Stimulated activated CD4-positive, alpha-beta T cell treated with anti-CD3 and anti-CD28 coated beads, Interleukin-15, amount 100 ng/mL, for 1 hour (primary cell): ENCODE results near the gene RUNX2.
"Not testable (repeated sequence)": the region's sequence is repeated elsewhere in the genome, so short reads cannot be mapped to it uniquely, and the experiment has no call there.

ENCODE experiments used
- DNase-seq, 2 donors: peaks; one replicate each; pipeline ENCODE4 v3.0.0-alpha.2; 2020; ENCODE audit warnings: low read depth in 1 of 2, low spot score in 1 of 2

Gene RUNX2

DNA sequence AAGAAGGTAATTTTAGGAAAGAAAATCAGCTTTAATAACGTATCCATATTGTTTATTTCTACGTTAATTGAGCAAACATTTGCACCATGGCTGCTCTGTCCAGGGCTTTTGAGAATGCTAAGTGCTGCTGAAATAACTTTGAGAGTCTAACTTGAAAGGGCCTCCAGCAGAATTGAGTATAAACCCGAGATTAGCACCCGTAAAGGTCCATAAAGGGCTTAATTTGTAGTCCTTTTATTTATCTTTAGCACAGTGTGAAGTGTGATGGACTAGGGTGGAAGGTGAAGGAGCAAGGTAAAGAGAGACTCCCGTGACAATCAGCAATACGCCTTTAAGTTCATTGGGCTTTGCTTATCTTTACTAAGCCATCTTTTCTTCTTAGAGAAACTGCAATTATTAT is 127.3 kb downstream of the RUNX2 start:
- DNase-seq: no peak

DNA sequence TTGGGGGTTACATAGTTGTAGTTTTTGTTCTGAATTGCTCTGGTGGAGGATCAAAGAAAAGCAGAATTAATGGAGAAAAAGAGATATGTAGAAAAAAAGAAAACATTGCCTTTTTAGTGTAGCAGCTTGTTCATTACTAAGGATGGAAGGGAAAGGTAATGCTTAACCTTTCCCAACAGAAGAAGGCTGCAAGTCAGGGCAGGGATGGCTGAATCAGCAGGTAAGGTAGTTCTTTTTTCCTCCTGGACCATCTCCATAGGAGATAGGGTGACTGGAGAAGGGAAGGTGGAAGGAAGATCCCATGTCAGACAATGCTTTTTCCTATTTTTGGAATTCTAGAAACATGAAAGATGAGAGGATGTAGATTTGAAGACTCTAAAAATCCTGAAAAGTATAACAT is 129.0 kb downstream of the RUNX2 start:
- no peak for DNase-seq

DNA sequence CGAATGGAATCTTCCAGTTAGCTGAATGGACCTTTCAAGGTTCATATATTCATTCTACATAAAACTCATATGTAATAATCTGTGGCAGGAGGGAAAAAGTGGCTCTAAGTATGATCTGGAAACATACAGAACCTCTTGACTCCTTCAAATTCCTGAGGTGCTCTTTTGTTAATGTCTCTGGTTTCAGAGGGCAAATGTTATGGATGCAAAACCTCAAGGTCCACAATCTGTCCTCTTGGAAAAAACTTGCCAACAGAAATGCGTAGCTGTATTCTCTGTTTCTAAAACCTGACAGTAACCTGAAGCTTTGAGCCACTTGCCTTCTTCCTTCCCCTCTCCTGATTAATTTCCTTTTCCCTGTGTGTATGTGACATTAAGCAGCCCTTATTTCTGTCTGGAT is 130.5 kb downstream of the RUNX2 start:
- no peak for DNase-seq

DNA sequence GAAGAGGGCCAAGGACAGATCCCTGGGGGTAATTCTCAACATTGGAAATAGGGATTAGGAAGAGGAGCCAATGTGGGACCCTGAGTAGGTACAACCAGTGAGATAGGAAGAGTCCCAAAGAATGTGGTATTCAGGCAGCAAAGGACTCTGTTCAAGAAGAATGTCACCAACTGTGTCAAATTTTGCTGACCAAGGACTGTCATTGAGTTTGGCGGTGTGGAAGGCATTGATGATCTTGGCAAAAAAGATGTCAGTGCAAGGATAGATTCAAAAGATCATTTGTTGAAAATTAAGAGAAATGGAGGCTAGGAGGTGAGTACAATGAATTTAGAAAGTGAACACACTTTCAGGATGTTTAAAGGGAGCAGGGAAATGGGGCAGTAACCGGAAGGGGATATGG is 132.0 kb downstream of the RUNX2 start:
- no peak for DNase-seq

DNA sequence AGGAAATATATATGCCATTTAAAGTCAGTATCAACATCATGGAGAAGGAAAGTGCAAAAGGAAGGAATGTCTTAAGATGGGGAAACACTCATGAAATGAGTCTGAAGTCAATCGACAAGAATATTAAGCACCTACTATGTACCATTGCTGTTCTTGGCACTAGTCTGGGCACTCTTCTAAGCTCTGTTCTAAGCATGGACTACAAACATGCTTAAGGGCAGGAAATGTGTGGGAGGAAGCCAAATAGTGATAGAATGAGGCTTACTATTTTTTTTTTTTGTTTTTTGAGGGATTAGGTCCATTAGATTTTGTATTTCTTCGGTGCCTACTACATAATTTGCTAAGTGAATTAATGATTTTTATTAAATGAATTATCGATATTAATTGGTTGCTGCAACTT is 133.4 kb downstream of the RUNX2 start:
- no peak for DNase-seq

DNA sequence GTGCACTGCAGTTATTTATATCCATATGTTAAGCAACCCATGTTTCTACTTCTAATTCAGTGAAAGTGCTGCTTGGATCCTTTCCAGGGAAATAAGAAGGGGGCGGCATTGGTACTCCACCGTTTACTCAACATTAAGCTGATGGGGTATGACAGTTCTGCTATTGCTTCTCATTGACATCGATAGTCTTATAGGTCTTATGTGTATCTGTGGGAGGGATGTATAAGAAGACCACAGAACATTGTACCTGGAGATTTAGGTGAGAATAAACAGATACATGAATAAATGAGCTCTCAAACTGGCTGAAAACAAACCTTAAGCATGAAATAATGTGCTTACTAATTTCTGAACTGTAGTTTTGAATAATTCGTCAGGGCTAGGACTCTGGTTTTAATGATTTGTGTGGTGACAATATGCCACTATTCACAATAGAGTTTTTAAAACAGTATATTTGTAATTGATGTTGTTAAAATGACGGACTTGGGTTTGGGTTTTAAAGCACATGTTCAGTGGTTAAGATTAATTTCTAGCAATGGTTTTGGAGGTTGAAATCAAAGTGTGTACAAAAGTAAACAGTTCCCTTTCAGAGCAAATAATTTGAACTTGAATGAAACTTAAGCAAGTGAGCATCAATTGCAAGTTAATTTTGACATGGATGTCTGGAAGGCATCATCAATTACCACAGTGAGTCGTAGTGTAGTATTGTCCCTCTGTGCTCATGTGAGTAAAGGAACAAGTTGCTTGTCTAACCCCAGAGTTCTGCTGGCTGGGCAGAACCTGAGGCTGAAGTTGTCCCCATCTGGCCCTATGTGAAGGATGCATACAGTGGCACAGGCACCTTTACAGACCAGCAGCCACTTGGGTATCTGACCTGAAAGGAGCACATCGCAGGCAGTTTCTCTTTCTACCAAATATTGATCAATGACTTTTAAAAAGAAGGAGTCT is 134.3 kb downstream of the RUNX2 start:
- DNase-seq: no peak

DNA sequence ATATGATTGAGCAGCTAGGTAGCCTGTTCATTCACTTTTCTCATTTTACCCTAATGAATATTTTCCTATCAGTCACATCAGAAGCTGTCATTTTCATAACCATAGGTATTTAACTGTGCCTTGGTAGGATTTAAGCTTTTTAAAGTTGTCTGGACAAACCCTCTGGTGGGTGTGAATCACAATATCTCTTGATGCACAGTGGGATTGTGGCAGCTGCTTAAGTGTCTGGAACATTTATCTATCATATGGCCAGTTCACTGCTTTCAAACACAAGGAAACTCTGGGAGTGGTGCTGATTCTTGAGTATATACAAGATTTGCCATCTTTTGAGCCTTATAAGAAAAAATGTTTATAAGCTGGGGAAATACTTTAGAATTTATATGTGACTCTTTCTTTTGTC is 136.6 kb downstream of the RUNX2 start:
- no peak for DNase-seq

DNA sequence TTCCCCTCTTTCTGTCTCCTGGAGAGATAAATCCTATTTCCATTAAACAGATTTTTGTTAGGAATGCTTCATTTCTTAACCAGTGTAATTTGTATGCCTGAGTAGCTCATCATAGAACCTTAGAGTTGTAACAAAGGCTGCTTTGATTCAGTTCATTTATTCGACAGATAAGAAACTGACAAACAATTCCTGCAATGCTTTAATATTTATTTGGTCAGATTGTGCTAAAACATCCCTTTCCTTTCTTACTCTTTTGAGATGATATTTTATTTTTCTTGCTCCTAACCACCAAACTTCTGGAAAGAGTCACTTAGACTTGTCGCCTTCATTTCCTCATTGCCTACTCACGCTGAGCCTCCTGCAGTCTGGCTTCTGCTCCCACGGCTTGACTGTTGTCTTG is 138.6 kb downstream of the RUNX2 start:
- DNase-seq: no peak

DNA sequence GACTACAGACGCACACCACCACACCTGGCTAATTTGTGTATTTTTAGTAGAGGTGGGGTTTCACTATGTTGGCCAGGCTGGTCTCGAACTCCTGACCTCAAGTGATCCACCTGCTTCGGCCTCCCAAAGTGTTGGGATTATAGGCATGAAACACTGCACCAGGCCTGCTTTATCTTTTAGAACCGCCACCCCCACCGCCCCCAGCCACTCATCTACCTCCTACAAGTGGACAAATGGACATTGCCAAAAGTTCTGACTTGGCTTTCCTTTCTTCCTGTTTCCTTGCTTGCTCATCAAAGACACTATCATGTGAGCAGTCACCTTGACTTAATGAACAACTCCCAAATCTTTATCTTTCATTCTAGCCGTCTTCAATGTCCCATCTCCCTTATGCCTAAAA is 139.3 kb downstream of the RUNX2 start:
- not testable (repeated sequence) for DNase-seq

DNA sequence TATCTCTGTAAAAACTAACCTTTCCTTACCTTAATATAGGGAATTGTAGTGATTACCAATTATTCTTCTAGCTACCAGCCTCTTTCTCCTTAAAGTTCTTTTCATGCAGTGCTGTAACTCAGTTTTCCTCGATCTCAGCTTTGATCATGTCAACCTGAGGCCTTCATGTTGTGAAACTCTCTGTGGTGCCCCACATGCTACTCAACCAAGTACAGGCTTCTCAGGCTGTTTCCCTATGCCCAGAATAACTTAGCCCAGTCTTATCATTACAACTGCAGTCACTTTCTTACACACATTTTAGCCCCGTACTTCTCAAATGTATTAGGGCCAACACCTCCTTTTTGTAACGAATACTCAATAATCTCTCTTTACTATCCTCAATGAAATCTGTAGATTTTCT is 139.7 kb downstream of the RUNX2 start:
- no peak for DNase-seq

DNA sequence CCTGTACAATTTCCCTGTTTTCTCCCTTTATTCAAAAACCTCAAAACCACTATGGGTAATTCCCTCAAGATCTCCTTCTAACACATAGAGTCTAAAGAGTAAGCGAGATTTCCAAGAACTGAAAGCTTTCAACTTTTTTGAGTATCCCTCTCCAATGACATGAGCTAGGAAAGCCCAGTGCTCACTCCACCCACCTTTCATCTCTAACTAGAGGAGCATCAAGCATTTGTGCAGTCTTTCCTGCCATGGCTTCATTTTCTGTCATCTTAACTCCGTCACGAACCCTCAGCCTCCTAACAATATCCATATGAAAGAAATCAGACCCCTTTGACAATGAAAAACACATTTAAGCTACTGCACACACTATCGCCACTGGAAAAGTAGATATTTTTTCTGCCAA is 141.5 kb downstream of the RUNX2 start:
- DNase-seq: no peak

DNA sequence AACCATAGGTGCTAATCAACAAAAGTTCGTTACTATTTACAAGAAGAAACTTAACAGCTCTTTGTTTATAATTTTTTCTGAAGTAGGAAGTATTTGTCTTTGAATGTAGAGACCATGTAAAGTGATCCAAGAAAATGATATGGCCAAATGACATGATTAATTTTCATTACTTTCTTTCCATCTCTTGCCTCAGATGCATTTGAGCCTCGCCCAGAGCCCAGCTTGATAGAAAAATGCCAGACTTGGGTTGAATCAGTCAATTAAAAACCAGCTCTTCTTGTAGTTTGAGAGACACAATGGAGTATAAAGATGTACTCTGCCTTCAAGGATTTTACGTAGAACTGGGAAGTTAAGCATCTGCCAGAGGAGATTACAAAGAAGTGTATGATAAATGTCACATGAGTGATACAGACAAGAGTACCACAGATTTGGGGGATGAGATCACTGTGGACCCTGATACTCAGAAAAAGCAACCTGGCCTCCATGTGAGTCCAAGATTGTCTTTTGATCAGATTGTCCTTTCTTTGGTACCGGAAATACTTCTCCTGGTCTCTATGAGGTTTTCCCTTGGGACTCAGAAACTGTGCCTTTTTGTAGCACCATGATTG is 142.1 kb downstream of the RUNX2 start:
- DNase-seq: no peak

DNA sequence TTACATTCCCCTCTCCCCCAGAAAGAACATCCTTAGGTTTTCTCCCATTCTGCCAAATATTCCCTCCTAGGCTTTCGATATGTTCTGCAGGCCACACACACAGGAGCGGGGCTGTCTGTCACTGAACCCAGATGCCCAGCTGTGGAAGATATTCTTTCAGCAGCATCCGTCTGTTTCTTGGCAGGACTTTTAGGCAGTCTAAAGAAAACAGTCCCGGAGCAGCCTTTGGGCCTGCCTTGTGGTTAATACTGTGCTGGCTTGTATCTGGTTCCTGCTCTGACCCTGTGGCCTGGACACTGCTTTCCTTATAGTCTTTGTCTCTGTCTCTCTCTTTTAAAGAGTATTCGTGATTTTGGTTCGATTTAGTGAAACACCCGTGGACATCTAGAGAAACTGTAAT is 144.3 kb downstream of the RUNX2 start:
- no peak for DNase-seq

DNA sequence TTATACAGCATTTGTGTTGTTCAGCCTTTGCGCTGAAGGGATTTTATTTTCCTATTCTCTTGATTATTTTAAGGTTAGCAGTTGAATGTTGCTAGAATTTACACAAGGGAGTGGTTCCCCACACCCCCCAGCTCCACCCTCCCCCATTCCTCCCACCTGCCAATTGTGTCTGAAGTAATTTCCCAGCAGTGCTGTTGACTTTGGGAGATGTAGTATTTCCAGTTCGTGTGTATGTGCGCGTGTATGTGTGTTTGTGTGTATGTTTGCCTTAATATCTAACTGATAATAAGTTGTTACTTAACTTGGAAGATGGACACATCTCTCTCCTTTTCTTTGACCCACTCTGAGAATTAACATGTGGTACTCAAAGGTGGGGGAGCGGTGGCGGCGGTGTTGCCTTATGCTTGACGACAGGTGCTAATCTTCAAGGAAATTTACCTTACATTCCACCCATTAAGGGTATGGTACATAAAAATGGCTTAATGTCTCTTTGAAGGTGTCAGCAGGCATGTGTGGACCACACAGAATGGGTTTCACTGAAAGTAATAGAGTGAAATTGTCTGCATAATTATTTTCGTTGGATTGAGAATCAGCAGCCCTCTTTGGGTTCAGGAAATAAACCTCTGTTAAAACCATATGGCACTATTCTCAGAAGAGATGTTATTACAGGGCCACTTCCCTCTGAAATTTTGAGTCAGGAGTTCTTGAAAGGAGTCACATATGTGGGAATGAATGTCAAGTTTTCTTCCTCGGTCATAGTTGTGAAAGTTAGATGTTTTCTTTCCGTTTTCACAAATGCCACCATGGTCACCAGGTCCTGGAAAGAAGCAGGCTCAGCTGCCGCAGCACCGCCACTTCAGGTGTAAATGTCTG is 145.2 kb downstream of the RUNX2 start:
- DNase-seq: no peak

DNA sequence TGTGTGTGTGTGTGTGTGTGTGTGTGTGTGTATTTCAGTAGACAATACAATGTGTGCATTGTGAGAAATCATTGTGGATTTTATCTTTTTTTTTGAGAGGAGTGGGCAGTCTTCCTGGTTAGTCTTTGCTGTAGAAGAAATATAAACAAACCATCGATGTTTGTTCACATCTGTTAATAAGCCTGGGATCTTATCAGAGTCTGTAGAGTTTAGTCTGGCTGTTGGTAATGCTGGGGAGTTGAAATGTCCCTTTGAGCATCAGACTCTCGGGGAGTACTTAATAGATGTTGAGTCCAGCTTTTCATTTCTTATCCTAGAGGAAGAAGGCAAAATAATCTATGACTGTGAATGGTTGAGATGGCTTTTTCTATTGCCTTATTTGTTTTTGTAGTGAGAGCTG is 146.2 kb downstream of the RUNX2 start:
- no peak for DNase-seq

DNA sequence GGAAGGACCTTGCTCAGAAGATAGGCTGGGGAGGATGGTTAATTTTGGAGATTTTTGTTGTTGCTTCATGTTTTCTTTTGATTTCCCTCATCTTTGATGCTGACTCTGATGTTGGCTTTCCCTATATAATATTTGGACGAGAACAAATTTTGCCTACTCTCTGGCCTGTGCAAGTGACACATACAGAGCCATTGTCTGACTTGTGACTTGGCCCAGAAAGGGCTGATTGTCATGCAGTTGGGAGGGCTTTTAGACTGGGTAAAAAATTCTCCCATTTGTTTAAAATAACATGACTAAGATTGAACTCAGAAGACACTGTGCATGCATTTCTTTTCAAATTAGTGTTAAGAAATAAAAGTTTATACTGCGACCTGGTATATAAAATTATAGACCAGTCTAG is 148.2 kb downstream of the RUNX2 start:
- no peak for DNase-seq

DNA sequence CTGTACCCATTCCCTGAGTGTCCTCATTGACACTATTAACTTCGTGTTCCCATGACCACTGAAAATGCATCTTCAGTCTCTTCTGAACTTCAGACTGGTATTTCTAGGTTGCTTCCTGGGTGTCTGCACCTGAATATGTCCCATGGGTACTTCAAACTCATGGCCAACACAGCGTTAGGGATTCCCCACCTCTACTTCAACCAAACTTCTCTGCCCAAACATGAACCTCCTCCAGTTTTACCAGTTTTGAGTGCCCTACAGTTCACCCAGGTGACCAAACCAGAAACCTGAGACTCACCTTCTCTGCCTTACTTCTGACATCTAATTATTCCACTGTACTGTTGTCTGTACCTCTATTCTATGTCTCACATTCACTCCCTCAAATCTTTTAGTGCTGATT is 149.1 kb downstream of the RUNX2 start:
- DNase-seq: no peak

DNA sequence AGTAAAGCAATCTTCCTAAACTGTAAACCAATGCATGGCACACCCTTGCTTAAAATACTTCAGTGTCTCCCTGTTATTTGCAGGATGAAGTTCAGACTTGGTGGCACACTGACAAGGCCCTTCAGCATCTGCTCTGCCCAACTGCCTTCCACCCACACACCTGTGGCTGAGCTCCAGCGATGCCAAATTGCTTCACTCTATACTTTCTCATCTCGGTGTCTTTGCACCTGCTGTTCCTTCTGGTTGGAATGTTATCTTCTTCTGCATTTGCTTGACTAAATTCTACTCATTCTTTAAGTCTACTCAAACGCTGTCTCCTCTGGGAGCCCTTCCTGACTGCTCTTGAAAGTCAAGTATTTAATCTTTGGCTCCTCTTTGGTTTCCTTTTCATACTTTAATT is 149.7 kb downstream of the RUNX2 start:
- DNase-seq: no peak

DNA sequence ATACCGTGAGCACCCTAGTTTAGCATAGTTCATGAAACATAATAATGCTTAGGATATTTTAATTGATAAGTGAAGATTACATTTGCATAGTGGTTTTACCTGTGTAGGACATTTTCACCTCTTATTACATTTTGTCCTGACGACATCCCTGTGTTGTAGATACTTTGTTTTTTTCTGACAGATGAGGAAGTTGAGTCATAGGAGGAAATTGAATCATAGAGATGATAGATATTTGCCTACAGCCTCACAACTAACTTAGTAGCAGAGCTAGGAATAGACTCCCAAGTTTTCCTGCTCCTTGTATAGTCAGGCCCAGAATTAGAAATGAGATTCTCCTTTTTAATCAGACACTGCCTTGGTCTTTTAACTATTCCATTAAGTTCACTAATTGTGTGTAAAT is 150.1 kb downstream of the RUNX2 start:
- no peak for DNase-seq

DNA sequence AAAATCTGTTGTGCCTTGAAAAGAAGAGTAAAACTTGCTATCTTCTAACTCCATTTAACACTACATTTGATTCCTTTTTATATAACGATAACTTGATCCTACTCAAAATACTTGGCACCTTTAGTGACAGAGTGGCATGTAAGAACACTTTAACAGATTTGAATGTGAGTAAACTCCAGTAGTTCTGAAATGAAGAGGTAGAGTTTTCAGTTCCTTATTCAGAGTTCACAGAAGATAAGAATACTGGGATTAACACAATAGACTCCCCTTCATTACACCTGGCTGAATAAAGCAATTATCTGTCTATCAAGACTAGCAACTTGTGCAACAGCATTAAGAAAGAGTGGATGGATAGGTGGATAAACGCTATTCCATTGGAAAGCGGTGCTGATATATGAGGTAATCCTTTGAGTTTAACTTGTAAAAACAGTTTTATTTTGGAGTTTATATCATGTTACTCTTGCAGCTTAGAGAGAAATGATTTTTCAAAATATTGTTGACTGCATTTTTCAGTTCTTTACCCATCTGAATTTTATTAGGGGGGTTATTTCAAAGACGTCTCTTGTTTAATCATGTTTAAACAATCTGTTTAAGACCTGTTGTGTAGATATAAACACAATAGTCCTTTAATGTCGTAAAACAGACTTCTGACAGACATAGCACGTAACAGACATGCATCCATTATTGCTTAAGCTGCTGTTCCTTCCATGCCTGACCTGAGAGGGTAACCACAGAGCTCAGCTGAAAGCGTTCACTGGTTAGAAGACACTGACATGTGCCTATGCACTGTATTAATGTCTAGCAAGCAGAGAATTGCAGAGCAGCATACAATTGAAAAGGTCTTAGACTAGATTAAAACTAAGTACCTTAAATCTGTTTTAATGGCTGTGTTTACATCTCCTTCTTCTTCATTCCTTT is 152.0 kb downstream of the RUNX2 start:
- no peak for DNase-seq
